ENCODE results near the gene TRAF3IP1.

- TF ChIP-seq CTCF (IDR thresholded peaks at IDR 0.05) (no peak), EP300 (IDR thresholded peaks at IDR 0.05) (no peak)
Observed at GRCh38 chr2:238370094-238370822, 49.9 kb downstream of the TRAF3IP1 start.
